Endothelial cell of umbilical vein (primary cell): ENCODE measurements around the gene ARHGAP15. TPM values are rescaled to one million over a fixed set of nuclear protein-coding genes. Genes with fewer than 3 reads are reported as not detected.

Experiments
- BruUV-seq: library from RNA; stranded (reverse); fragments of 400-500 nt; replicated peaks from 2 replicates; lab custom pipeline; 2021; lab: Mats Ljungman, UMichigan
- CTCF ChIA-PET: fragments of 300-600, 350-600 bp; sonication (Branson Sonifier 250); formaldehyde crosslinking; loops from one replicate; lab custom pipeline; 2021; ENCODE audit warnings: antibody characterized with exemption, inconsistent platforms; lab: Charles Lee
- POLR2A ChIA-PET: fragments of 300-600, 350-600 bp; sonication (Branson Sonifier 250); formaldehyde crosslinking; loops from one replicate; lab custom pipeline; 2021; ENCODE audit warnings: antibody characterized with exemption, inconsistent platforms; lab: Charles Lee
- DNase-seq: peaks from one replicate; pipeline ENCODE4 v3.0.0-alpha.2; 2011; ENCODE audit warnings: low read depth, low spot score
- FAIRE-seq: peaks from 2 replicates; lab custom pipeline; 2011; peaks lifted over from hg19 to GRCh38; lab: Jason Lieb, UNC
- H2AFZ ChIP-seq: 2 replicates; pipeline ENCODE4 v1.6.0; 2012; ENCODE audit warnings: low read depth, low read length, control low read depth, inconsistent platforms
- H3K27ac ChIP-seq: 2 replicates; pipeline ENCODE4 v1.5.1; 2011; ENCODE audit warnings: low read depth, mild to moderate bottlenecking, control low read depth, low read length, moderate library complexity; ENCODE audit not compliant: insufficient read depth
- H3K27me3 ChIP-seq, 2 experiments: 2 replicates each; pipeline versions ENCODE4 v1.6.0 to v1.6.1; 2011; ENCODE audit warnings: low read length in 2 of 2, mixed read lengths in 1 of 2; ENCODE audit not compliant: control insufficient read depth in 2 of 2, insufficient read depth in 2 of 2
- H3K36me3 ChIP-seq, 2 experiments: 2 replicates in 1 of 2; 3 replicates in 1 of 2; pipeline ENCODE4 v1.5.1; 2011; ENCODE audit warnings: low read length in 2 of 2, mild to moderate bottlenecking in 1 of 2, moderate library complexity in 1 of 2; ENCODE audit not compliant: control insufficient read depth in 2 of 2, insufficient read depth in 2 of 2; ENCODE audit errors: extremely low read depth in 1 of 2
- H3K4me1 ChIP-seq: 3 replicates; pipeline ENCODE4 v1.5.1; 2011; ENCODE audit warnings: mild to moderate bottlenecking, low read length; ENCODE audit not compliant: control insufficient read depth, insufficient read depth; ENCODE audit errors: extremely low read depth
- H3K4me2 ChIP-seq: 2 replicates; pipeline ENCODE4 v1.6.1; 2011; ENCODE audit warnings: low read length, control low read depth, mixed read lengths; ENCODE audit not compliant: insufficient read depth
- H3K4me3 ChIP-seq, 3 experiments: fragments of 200-600 bp in 1 of 3; sonication (generic), shearing (Covaris generic) in 1 of 3; replicated peaks in 1 of 3; 2 replicates each; pipeline ENCODE4 v1.5.1; 2011 to 2016; ENCODE audit warnings: control low read depth in 3 of 3, low read length in 3 of 3, mild to moderate bottlenecking in 2 of 3, inconsistent platforms in 1 of 3, low read depth in 1 of 3, moderate library complexity in 1 of 3; ENCODE audit not compliant: insufficient read depth in 1 of 3
- H3K79me2 ChIP-seq: 2 replicates; pipeline ENCODE4 v1.6.0; 2012; ENCODE audit warnings: low read length, inconsistent platforms; ENCODE audit not compliant: control insufficient read depth, insufficient read depth
- H3K9ac ChIP-seq: replicated peaks from 2 replicates; pipeline ENCODE3; 2011; ENCODE audit warnings: low read length, control low read depth; ENCODE audit not compliant: insufficient read depth; ENCODE audit errors: extremely low read depth
- H3K9me1 ChIP-seq: replicated peaks from 3 replicates; pipeline ENCODE4 v1.6.0; 2011; ENCODE audit warnings: mild to moderate bottlenecking, low read length; ENCODE audit not compliant: control insufficient read depth, insufficient read depth; ENCODE audit errors: extremely low read depth
- H3K9me3 ChIP-seq: replicated peaks from 2 replicates; pipeline ENCODE4 v1.5.1; 2012; ENCODE audit warnings: low read length, inconsistent platforms; ENCODE audit not compliant: control insufficient read depth, insufficient read depth
- H4K20me1 ChIP-seq: replicated peaks from 2 replicates; pipeline ENCODE3; 2011; ENCODE audit warnings: mild to moderate bottlenecking, low read length; ENCODE audit not compliant: control insufficient read depth, insufficient read depth; ENCODE audit errors: extremely low read depth
- EZH2 ChIP-seq: IDR thresholded peaks from 2 replicates; pipeline ENCODE4 v1.6.1; 2012; ENCODE audit warnings: borderline replicate concordance, low read depth, mild to moderate bottlenecking, moderate library complexity, low read length, inconsistent platforms; ENCODE audit not compliant: severe bottlenecking
- FOS ChIP-seq: IDR thresholded peaks from 2 replicates; pipeline ENCODE4 v1.6.1; 2011; ENCODE audit warnings: mild to moderate bottlenecking, low read length, moderate library complexity, borderline replicate concordance; ENCODE audit not compliant: insufficient read depth
- GATA2 ChIP-seq: IDR thresholded peaks from 2 replicates; pipeline ENCODE4 v1.7.0; 2011; ENCODE audit warnings: low read depth, mild to moderate bottlenecking, moderate library complexity, mixed read lengths, low read length; ENCODE audit not compliant: insufficient read length, insufficient read depth
- JUN ChIP-seq: IDR thresholded peaks from 2 replicates; pipeline ENCODE4 v1.6.1; 2011; ENCODE audit warnings: borderline replicate concordance, low read depth; ENCODE audit not compliant: insufficient read length, insufficient read depth
- MYC ChIP-seq: IDR thresholded peaks from one replicate; pipeline ENCODE4 v1.6.1; 2011; ENCODE audit warnings: mild to moderate bottlenecking, low read depth, low read length
- POLR2A ChIP-seq: IDR thresholded peaks from 2 replicates; pipeline ENCODE4 v1.6.1; 2012; ENCODE audit warnings: low read depth, mild to moderate bottlenecking, control low read depth, low read length
- POLR2AphosphoS5 ChIP-seq: IDR thresholded peaks from 2 replicates; pipeline ENCODE4 v1.6.1; 2012; ENCODE audit warnings: low read depth, mild to moderate bottlenecking, control low read depth, low read length, moderate library complexity; ENCODE audit not compliant: insufficient read depth
- dilution Hi-C: fragments of 300-500 bp; cut with MboI; formaldehyde crosslinking; loops from one replicate; pipeline ENCODE4 v1.15.0; 2019; ENCODE audit warnings: low sequenced_read_pairs; ENCODE audit not compliant: extremely low pct_ligation_motif_present
- intact Hi-C: fragments of 100-400 bp; cut with micrococcal nuclease; formaldehyde crosslinking; loops from one replicate; pipeline ENCODE4 v1.10.0; 2022
- polyA plus RNA-seq, 4 experiments: library from polyadenylated mRNA; depleted of rRNA in 3 of 4; stranded (reverse) in 3 of 4; unstranded in 1 of 4; fragments of >200 nt; gene quantifications; 2 replicates each; pipeline versions ENCODE4 v1.2.1 to v1.2.3, GENCODE V29; 2011 to 2012; ENCODE audit warnings: missing spikeins in 1 of 4
- total RNA-seq: library from RNA; stranded (reverse); gene quantifications from 2 replicates; pipeline ENCODE4 v1.2.3, GENCODE V29; 2021
- TF ChIP-seq, protein P1 (sequence below): IDR thresholded peaks from 2 replicates; pipeline ENCODE4 v1.6.1; 2011; ENCODE audit not compliant: insufficient read depth, insufficient read length
- TF ChIP-seq, protein P2 (sequence below), 2 donors: IDR thresholded peaks; 1 replicate in 1 of 2; 2 replicates in 1 of 2; pipeline ENCODE4 v1.5.1; 2011; ENCODE audit warnings: low read length in 2 of 2, mild to moderate bottlenecking in 2 of 2, moderate library complexity in 2 of 2, control low read depth in 1 of 2, inconsistent platforms in 1 of 2, low read depth in 1 of 2; ENCODE audit not compliant: insufficient read depth in 1 of 2; ENCODE audit errors: extremely low read depth in 1 of 2

ARHGAP15 gene
- total and polyA plus RNA-seq, 2 donors (not counting 3 experiments of a cell fraction or from before 2014, with no cell fraction given) = not detected

DNA sequence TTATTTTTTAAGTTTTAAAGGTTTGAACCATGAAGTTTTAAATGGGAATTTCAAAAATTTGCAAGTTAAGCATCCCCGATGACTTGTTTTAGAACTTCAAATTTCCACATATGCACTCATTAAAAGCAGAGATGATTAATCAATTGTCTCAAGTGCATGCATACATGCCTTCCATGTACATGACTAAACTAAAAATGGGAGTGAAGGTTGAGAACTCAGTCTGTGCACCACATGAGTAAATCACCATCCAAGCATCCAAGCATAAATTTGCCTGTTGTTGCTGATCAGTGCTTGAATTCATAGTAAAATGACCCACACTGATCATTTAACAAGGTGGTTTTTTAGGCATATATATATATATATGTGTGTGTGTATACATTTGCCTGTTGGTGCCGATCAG is 249.8 kb downstream of the ARHGAP15 start:
- H3K9me3 ChIP-seq = no peaks in the 10 kb centered on the region
- POLR2A ChIA-PET = no interaction called here
- no peak for FAIRE-seq

More for the DNA sequence above, 249.8 kb downstream of the ARHGAP15 start:
- H3K27me3 ChIP-seq = no peaks in the 10 kb centered on the region
- no peak overlapping the region for H3K27ac ChIP-seq
- no peak overlapping the region for H2AFZ ChIP-seq
- H3K4me2 ChIP-seq = no peak overlapping the region
- CTCF ChIA-PET = no interaction called here
- H3K4me3 ChIP-seq = no peak overlapping the region
- H3K9me1 ChIP-seq = no peaks in the 10 kb centered on the region
- BruUV-seq = no TSS peak
- intact Hi-C loops = no loop called here
- no peaks in the 10 kb centered on the region for H3K79me2 ChIP-seq
- no peak for DNase-seq
- H3K4me1 ChIP-seq = no peaks in the 10 kb centered on the region
- no peak for TF ChIP-seq POLR2A
- no peak for TF ChIP-seq FOS
- no peak for TF ChIP-seq POLR2AphosphoS5
- TF ChIP-seq, protein P1, sequence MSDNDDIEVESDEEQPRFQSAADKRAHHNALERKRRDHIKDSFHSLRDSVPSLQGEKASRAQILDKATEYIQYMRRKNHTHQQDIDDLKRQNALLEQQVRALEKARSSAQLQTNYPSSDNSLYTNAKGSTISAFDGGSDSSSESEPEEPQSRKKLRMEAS = no peak
- no peak for TF ChIP-seq MYC
- TF ChIP-seq EZH2 = no peak
- TF ChIP-seq JUN = no peak
- TF ChIP-seq, protein P2, sequence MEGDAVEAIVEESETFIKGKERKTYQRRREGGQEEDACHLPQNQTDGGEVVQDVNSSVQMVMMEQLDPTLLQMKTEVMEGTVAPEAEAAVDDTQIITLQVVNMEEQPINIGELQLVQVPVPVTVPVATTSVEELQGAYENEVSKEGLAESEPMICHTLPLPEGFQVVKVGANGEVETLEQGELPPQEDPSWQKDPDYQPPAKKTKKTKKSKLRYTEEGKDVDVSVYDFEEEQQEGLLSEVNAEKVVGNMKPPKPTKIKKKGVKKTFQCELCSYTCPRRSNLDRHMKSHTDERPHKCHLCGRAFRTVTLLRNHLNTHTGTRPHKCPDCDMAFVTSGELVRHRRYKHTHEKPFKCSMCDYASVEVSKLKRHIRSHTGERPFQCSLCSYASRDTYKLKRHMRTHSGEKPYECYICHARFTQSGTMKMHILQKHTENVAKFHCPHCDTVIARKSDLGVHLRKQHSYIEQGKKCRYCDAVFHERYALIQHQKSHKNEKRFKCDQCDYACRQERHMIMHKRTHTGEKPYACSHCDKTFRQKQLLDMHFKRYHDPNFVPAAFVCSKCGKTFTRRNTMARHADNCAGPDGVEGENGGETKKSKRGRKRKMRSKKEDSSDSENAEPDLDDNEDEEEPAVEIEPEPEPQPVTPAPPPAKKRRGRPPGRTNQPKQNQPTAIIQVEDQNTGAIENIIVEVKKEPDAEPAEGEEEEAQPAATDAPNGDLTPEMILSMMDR (IDR thresholded peaks at IDR 0.05; ENCODE audit: extremely low read depth in 1 of 2, insufficient read depth in 1 of 2, low read depth in 1 of 2, low read length in 2 of 2) = no peak
- TF ChIP-seq GATA2 = no peak
- no peaks in the 10 kb centered on the region for H3K36me3 ChIP-seq
- no peaks in the 10 kb centered on the region for H4K20me1 ChIP-seq
- no peak overlapping the region for H3K9ac ChIP-seq
- dilution Hi-C loops = no loop called here
